H1 (cell line): Measurements from ENCODE around the gene TTI1. TPM values are rescaled to one million over a fixed set of nuclear protein-coding genes. Genes with fewer than 3 reads are reported as not detected.

Experiments used
- CTCF ChIA-PET: fragments of 300-600 bp; sonication (Branson Sonifier 250); formaldehyde crosslinking; loops from one replicate; lab custom pipeline; 2021; ENCODE audit not compliant: partially characterized antibody; lab: Charles Lee
- POLR2A ChIA-PET: fragments of 300-600 bp; sonication (Branson Sonifier 250); formaldehyde crosslinking; loops from one replicate; lab custom pipeline; 2021; ENCODE audit warnings: inconsistent platforms; ENCODE audit not compliant: partially characterized antibody; lab: Charles Lee
- DNase-seq, 2 experiments: peaks; one replicate each; pipeline versions ENCODE4 v3.0.0 to v3.0.0-alpha.2; 2010 to 2022; ENCODE audit warnings: low spot score in 2 of 2, low read depth in 1 of 2, mixed read lengths in 1 of 2
- FAIRE-seq: peaks from 2 replicates; lab custom pipeline; 2011; peaks lifted over from hg19 to GRCh38; lab: Jason Lieb, UNC
- H2AFZ ChIP-seq: 2 replicates; pipeline ENCODE4 v1.8.1; 2012; ENCODE audit warnings: low read length, inconsistent platforms
- H2AK5ac ChIP-seq: 2 replicates; pipeline ENCODE4 v1.6.1; 2013; ENCODE audit warnings: low read depth, low read length
- H2BK120ac ChIP-seq: replicated peaks from 2 replicates; pipeline ENCODE3; 2013; ENCODE audit warnings: low read depth, low read length, inconsistent platforms
- H2BK12ac ChIP-seq: 2 replicates; pipeline ENCODE4 v1.6.1; 2013; ENCODE audit warnings: low read depth, low read length
- H2BK15ac ChIP-seq: 2 replicates; pipeline ENCODE4 v1.6.1; 2013; ENCODE audit warnings: low read length
- H2BK20ac ChIP-seq: 2 replicates; pipeline ENCODE4 v1.6.1; 2013; ENCODE audit warnings: low read length
- H2BK5ac ChIP-seq: 2 replicates; pipeline ENCODE4 v1.6.1; 2013; ENCODE audit warnings: low read depth, low read length
- H3K14ac ChIP-seq: 2 replicates; pipeline ENCODE4 v1.6.1; 2013; ENCODE audit warnings: inconsistent platforms; ENCODE audit not compliant: insufficient read length
- H3K18ac ChIP-seq: 2 replicates; pipeline ENCODE4 v1.6.1; 2013; ENCODE audit warnings: low read length; ENCODE audit errors: extremely low read depth
- H3K23ac ChIP-seq: 2 replicates; pipeline ENCODE4 v1.6.1; 2013; ENCODE audit warnings: inconsistent platforms; ENCODE audit not compliant: insufficient read length
- H3K23me2 ChIP-seq: 2 replicates; pipeline ENCODE4 v1.6.1; 2013; ENCODE audit warnings: low read depth, low read length
- H3K27ac ChIP-seq: 2 replicates; pipeline ENCODE4 v1.6.1; 2011; ENCODE audit warnings: low read depth, low read length, inconsistent platforms
- H3K27me3 ChIP-seq, 4 experiments: replicated peaks in 1 of 4; 1 replicate in 1 of 4; 2 replicates in 3 of 4; pipeline versions ENCODE4 v1.6.1 to v1.8.1; 2011 to 2013; ENCODE audit warnings: low read length in 3 of 4, mild to moderate bottlenecking in 3 of 4, inconsistent platforms in 2 of 4, mixed read lengths in 2 of 4, moderate library complexity in 1 of 4; ENCODE audit not compliant: control insufficient read depth in 3 of 4, insufficient read depth in 3 of 4; ENCODE audit errors: extremely low read depth in 1 of 4
- H3K36me3 ChIP-seq, 4 experiments: 2 replicates each; pipeline versions ENCODE4 v1.6.1 to v1.8.1; 2011 to 2013; ENCODE audit warnings: mild to moderate bottlenecking in 4 of 4, low read length in 3 of 4, moderate library complexity in 2 of 4, control low read depth in 1 of 4, inconsistent platforms in 1 of 4; ENCODE audit not compliant: insufficient read depth in 4 of 4, control insufficient read depth in 2 of 4
- H3K4ac ChIP-seq: replicated peaks from 2 replicates; pipeline ENCODE3; 2013; ENCODE audit warnings: low read length, low read depth, mixed read lengths, inconsistent platforms; ENCODE audit not compliant: insufficient read length
- H3K4me1 ChIP-seq, 4 experiments: replicated peaks in 1 of 4; 1 replicate in 1 of 4; 2 replicates in 3 of 4; pipeline versions ENCODE4 v1.6.1 to v1.8.1; 2011 to 2013; ENCODE audit warnings: low read length in 3 of 4, inconsistent platforms in 2 of 4, mixed read lengths in 1 of 4; ENCODE audit not compliant: insufficient read depth in 4 of 4, control insufficient read depth in 3 of 4
- H3K4me2 ChIP-seq, 2 experiments: 2 replicates each; pipeline versions ENCODE4 v1.6.1 to v1.8.1; 2011 to 2013; ENCODE audit warnings: low read depth in 2 of 2, low read length in 2 of 2, control low read depth in 1 of 2, inconsistent platforms in 1 of 2, mild to moderate bottlenecking in 1 of 2; ENCODE audit not compliant: insufficient read depth in 1 of 2
- H3K4me3 ChIP-seq, 4 experiments: fragments of 200-600, 300-600 bp in 1 of 4; sonication (generic), shearing (Covaris generic), sonication (Bioruptor Twin) in 1 of 4; 2 replicates each; pipeline versions ENCODE4 v1.5.1 to v1.8.1; 2011 to 2016; ENCODE audit warnings: low read length in 4 of 4, low read depth in 3 of 4, control low read depth in 2 of 4, inconsistent platforms in 2 of 4, mild to moderate bottlenecking in 2 of 4, mixed read lengths in 1 of 4, moderate library complexity in 1 of 4; ENCODE audit not compliant: insufficient read depth in 2 of 4; ENCODE audit errors: extremely low read depth in 1 of 4
- H3K56ac ChIP-seq: replicated peaks from 2 replicates; pipeline ENCODE3; 2013; ENCODE audit warnings: low read depth, mild to moderate bottlenecking, mixed read lengths, low read length, inconsistent platforms; ENCODE audit not compliant: insufficient read length
- H3K79me1 ChIP-seq: 2 replicates; pipeline ENCODE4 v1.6.1; 2013; ENCODE audit warnings: low read depth, low read length, control low read depth
- H3K79me2 ChIP-seq, 2 experiments: 2 replicates each; pipeline versions ENCODE4 v1.6.1 to v1.8.1; 2012 to 2013; ENCODE audit warnings: low read length in 2 of 2, mild to moderate bottlenecking in 2 of 2, inconsistent platforms in 1 of 2; ENCODE audit not compliant: insufficient read depth in 2 of 2, control insufficient read depth in 1 of 2
- H3K9ac ChIP-seq, 4 experiments: replicated peaks in 1 of 4; 1 replicate in 1 of 4; 2 replicates in 3 of 4; pipeline versions ENCODE4 v1.6.1 to v1.8.1; 2011 to 2013; ENCODE audit warnings: low read depth in 3 of 4, low read length in 3 of 4, control low read depth in 2 of 4, mild to moderate bottlenecking in 2 of 4, moderate library complexity in 2 of 4, inconsistent platforms in 1 of 4; ENCODE audit errors: extremely low read depth in 1 of 4
- H3K9me3 ChIP-seq, 2 experiments: 2 replicates each; pipeline versions ENCODE4 v1.6.1 to v1.8.1; 2012 to 2013; ENCODE audit warnings: mild to moderate bottlenecking in 2 of 2, moderate library complexity in 2 of 2, control low read depth in 1 of 2, inconsistent platforms in 1 of 2, low read depth in 1 of 2, low read length in 1 of 2, mixed read lengths in 1 of 2; ENCODE audit not compliant: insufficient read depth in 2 of 2
- H4K20me1 ChIP-seq, 2 experiments: replicated peaks in 1 of 2; 2 replicates each; pipeline versions ENCODE3 to v1.8.1; 2011 to 2013; ENCODE audit warnings: inconsistent platforms in 2 of 2, low read length in 2 of 2, mild to moderate bottlenecking in 1 of 2; ENCODE audit not compliant: insufficient read depth in 2 of 2, control insufficient read depth in 1 of 2
- H4K5ac ChIP-seq: 2 replicates; pipeline ENCODE4 v1.6.1; 2013; ENCODE audit warnings: low read length, low read depth, mixed read lengths, inconsistent platforms; ENCODE audit not compliant: insufficient read length
- H4K8ac ChIP-seq: 2 replicates; pipeline ENCODE4 v1.8.0; 2013; ENCODE audit warnings: mild to moderate bottlenecking, moderate library complexity, low read length, inconsistent platforms; ENCODE audit not compliant: insufficient read depth; ENCODE audit errors: extremely low read depth
- H4K91ac ChIP-seq: replicated peaks from 2 replicates; pipeline ENCODE3; 2013; ENCODE audit warnings: low read length, mixed read lengths, inconsistent platforms; ENCODE audit not compliant: insufficient read length
- BCL11A ChIP-seq, 2 experiments: IDR thresholded peaks; one replicate each; pipeline ENCODE4 v1.6.1; 2011; ENCODE audit warnings: low read depth in 2 of 2, low read length in 2 of 2, mild to moderate bottlenecking in 2 of 2
- JUND ChIP-seq: IDR thresholded peaks from 2 replicates; pipeline ENCODE4 v1.6.1; 2011; ENCODE audit warnings: mild to moderate bottlenecking, improper control_type of control experiment, low read length
- RBBP5 ChIP-seq: IDR thresholded peaks from 2 replicates; pipeline ENCODE4 v1.7.1; 2012; ENCODE audit warnings: low read depth, mild to moderate bottlenecking, inconsistent platforms, low read length, moderate library complexity, borderline replicate concordance
- SIX5 ChIP-seq: IDR thresholded peaks from 2 replicates; pipeline ENCODE4 v1.6.1; 2011; ENCODE audit warnings: mild to moderate bottlenecking, low read depth, low read length
- WGBS, 2 experiments: shearing (Covaris generic) in 1 of 2; methylation state at CpG; one replicate each; pipeline versions ENCODE4 v1.1.6 to v1.1.7; 2013 to 2015; ENCODE audit warnings: low lambda C conversion rate in 2 of 2, mixed read lengths in 2 of 2, inconsistent platforms in 1 of 2, low coverage in 1 of 2, missing lambda C conversion rate in 1 of 2; ENCODE audit not compliant: insufficient replicate concordance in 2 of 2, insufficient coverage in 1 of 2, insufficient read length in 1 of 2; ENCODE audit errors: extremely low coverage in 1 of 2, missing lambda C conversion rate in 1 of 2; 5-methylcytosine and 5-hydroxymethylcytosine counted together
- polyA plus RNA-seq, 7 experiments: library from polyadenylated mRNA; depleted of rRNA in 3 of 7; stranded (reverse) in 5 of 7; unstranded in 2 of 7; fragments of >200 nt in 5 of 7; fragments of 200-250 nt in 2 of 7; gene quantifications; 1 replicate in 5 of 7; 2 replicates in 1 of 7; 4 replicates in 1 of 7; pipeline versions ENCODE4 v1.2.1 to v1.2.3, GENCODE V29; 2011 to 2013; ENCODE audit warnings: missing spikeins in 2 of 7, mixed read lengths in 2 of 7
- total RNA-seq: library from RNA; stranded (reverse); fragmentation: NEBNext Ultra II Directional; extraction: Animal tissue kit (Norgen Biotek cat#: 25700); gene quantifications from 2 replicates; pipeline ENCODE4 v1.2.1, GENCODE V29; 2021
- TF ChIP-seq, protein P1 (sequence below): IDR thresholded peaks from 2 replicates; pipeline ENCODE4 v1.6.1; 2012; ENCODE audit warnings: inconsistent platforms

The TTI1 gene
- total and polyA plus RNA-seq, 2 of the 8 experiments (the other 6 are each of a cell fraction or from before 2014, with no cell fraction given): 34.1 to 47.0 TPM

DNA sequence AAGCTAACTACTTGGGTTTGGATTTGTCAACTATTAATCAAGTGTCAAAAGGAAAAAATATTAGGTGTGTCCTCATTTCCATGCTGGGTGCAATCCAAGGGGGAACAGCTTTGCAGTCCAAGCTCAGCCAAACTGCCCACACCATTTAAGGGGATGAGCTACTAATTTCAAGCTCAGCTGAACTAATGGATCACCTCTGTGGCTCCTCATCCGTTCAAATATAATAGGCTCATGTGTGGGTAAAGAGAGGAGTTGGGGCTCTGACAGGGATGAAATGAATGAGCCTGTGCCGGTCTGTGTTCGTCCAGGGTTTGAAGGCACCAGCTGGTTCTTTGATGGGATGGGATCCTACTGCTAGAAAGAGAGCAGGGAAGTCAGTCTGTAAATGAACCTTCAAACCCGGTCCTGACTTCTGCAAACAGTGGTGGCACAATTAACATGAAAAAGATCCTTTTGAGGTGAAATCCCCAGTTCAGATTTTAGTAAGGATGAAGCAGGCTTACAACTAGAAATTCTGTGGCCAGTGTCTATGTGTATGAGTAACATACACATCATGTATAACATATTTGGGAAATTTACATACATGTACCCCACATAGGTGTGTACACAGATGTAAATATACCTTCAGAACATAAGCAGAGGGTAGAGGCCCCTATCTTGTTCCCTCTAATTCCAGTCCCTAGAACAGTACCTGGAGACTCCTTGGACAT is 41.9 kb downstream of the TTI1 start:
- CTCF ChIA-PET: interaction anchor here (0.7 to 5.3 kb wide), 15 partner anchors 8 to 426 kb away, joined by 3 to 32 read pairs (median 6); partner anchors contain the start of gene VSTM2L
- H3K79me1 ChIP-seq: no peaks in the 10 kb centered on the region
- H2BK20ac ChIP-seq: no peak overlapping the region
- H3K4ac ChIP-seq: no peak overlapping the region
- H4K91ac ChIP-seq: no peak overlapping the region
- no peaks in the 10 kb centered on the region; a peak in 2 of 7 replicates for H3K4me1 ChIP-seq
- no peaks in the 10 kb centered on the region for H3K79me2 ChIP-seq
- no peak overlapping the region for H2BK12ac ChIP-seq
- H2AK5ac ChIP-seq: no peak overlapping the region
- H3K18ac ChIP-seq: no peak overlapping the region
- no peak overlapping the region for H3K14ac ChIP-seq
- TF ChIP-seq, protein P1, sequence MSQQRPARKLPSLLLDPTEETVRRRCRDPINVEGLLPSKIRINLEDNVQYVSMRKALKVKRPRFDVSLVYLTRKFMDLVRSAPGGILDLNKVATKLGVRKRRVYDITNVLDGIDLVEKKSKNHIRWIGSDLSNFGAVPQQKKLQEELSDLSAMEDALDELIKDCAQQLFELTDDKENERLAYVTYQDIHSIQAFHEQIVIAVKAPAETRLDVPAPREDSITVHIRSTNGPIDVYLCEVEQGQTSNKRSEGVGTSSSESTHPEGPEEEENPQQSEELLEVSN: no peak
- no peak for TF ChIP-seq BCL11A (IDR thresholded peaks at IDR 0.05; ENCODE audit: low read depth in 2 of 2, low read length in 2 of 2)
- TF ChIP-seq JUND: no peak
- no peak for TF ChIP-seq RBBP5
- TF ChIP-seq SIX5: no peak
- no peak overlapping the region for H4K8ac ChIP-seq
- H2BK120ac ChIP-seq: no peak overlapping the region
- no peak overlapping the region for H3K27ac ChIP-seq
- H4K20me1 ChIP-seq: peaks cover 3 to 10% of the 10 kb centered on the region in 2 experiments
- no peak overlapping the region for H2BK5ac ChIP-seq
- no peak overlapping the region for H3K9ac ChIP-seq
- H3K36me3 ChIP-seq: peaks cover 4 to 45% (median 20%) of the 10 kb centered on the region in 4 experiments; a peak in 7 of 8 replicates
- H2BK15ac ChIP-seq: no peak overlapping the region
- H3K56ac ChIP-seq: no peak overlapping the region
- no peaks in the 10 kb centered on the region for H3K27me3 ChIP-seq
- H3K4me2 ChIP-seq: no peak overlapping the region
- no peak overlapping the region for H4K5ac ChIP-seq
- FAIRE-seq (no peak), DNase-seq (no peak)
- no peaks in the 10 kb centered on the region for H3K23me2 ChIP-seq
- H3K23ac ChIP-seq: no peak overlapping the region
- no peak overlapping the region for H3K4me3 ChIP-seq
- WGBS, 2 experiments: 89% methylated on average over 4 of the region's 4 CpGs; no CpG with 5 or more reads in 1 of the 2 experiments
- H3K9me3 ChIP-seq: no peaks in the 10 kb centered on the region
- H2AFZ ChIP-seq: no peak overlapping the region
- POLR2A ChIA-PET: interaction anchor here (0.7 to 1.2 kb wide), 2 partner anchors 55 to 76 kb away, joined by 3 read pairs; no protein-coding TSS in a partner anchor
